Amygdala (tissue), 56 donors: ENCODE measurements around the gene ATAD3A.
"Not testable (repeated sequence)": the region's sequence is repeated elsewhere in the genome, so short reads cannot be mapped to it uniquely, and the experiment has no call there.

Experiments
- DNase-seq, 56 donors: peaks; one replicate each; lab custom pipeline; 2025; lab: John Stamatoyannopoulos, UW

ATAD3A gene

DNA sequence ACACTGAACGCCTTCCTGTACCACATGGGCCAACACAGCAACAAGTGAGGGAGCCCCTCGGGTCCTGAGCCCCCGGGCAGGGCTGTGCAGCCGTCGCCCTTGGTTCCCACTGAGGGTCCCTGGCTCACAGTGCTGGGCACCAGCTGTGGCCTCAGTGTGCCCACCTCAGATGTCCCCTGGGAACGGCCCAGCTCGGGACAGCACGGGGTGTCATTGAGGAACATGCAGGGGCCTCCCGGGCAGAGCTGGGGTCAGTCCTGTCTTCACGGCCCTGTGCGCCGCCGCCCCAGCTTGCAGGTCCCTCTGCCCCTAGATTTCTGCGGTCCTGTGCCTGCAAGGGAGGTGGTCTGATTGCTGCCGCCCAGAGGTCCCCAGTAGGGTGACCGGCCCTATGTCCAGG lies 22.7 kb upstream of the ATAD3A start:
- DNase-seq: no peak

DNA sequence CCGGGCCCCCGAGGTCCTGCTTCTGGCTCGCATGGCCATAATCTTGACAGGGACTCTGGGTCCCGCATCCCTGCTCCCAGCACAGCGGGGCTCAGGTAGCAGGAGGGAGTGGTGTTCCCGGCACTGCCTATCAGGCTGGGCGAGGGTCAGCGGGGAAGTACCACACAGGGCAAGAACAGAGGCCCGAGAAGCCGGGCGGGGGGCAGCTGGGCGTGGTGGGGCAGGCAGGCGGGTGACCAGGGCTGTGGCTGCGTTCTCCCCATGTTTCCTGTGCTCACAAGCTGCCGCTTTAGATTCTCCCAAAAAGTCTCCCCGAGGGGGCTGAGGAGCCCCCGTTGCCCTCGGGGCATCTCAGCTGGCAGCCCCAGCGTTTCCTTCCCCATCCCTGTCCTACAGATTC lies 22.1 kb upstream of the ATAD3A start:
- no peak for DNase-seq

DNA sequence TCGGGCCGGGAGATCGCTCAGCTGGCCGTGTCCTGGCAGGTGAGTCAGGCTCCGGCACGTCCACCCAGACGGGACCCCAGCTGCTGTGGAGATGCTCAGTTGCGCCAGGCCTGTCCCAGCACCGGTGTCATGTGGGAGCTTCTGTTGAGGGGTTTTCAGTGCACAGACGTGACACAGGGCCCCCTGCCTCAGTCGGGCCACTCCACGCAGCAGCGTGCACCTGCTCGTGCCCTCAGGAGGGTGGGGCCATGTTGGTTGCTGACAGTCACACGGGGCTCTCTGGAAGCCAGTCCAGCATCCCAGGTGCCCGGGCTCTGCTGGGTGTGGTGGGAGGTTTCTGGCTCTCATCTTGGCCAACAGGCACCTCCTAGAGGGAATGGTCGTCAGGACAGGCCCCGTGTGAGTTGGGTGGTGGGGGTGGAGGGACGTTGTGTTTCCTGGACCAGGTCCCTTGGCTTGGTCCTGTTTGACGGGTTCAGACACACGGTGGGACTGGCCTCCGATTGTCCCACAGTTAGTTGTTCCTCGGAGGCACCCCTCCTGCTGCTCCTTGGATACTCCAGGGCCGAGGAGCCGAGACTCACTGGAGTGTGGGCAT lies 21.2 kb upstream of the ATAD3A start:
- no peak for DNase-seq

DNA sequence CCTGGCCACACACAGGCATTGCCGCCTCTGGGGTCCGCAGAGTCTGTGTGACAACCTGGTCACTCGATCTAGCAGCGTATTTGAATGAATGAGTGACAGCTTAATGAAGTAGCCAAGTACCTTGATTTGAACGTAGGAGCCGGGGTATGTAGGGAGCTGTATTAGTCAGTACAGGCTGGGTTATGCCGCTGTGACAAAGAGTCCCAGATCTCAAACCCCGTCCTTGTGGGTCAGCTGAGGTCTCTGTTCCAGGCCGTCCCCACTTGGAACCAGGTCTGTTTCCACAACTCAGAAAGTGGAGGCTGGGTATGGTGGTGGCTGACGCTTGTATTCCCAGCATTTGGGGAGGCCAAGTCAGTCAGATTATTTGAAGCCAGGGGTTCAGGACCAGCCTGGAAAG lies 20.4 kb upstream of the ATAD3A start:
- DNase-seq: no peak

DNA sequence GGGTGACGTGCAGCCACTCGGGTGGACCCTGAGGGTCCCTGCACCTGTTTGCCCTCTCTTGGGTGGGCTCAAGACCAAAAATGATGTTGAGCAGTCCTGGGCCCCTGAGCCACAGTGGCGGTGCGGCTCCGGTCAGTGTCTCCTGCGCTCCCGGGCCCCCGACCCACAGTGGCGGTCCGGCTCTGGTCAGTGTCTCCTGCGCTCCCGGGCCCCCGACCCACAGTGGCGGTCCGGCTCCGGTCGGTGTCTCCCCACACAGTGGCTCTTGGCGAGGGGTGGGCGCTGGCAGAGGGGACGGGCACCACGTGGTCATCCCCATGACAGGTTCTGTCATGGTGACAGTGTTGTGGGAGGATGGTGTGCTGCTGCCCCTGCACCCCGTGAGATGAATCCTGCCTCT lies 17.7 kb upstream of the ATAD3A start:
- not testable (repeated sequence) for DNase-seq

DNA sequence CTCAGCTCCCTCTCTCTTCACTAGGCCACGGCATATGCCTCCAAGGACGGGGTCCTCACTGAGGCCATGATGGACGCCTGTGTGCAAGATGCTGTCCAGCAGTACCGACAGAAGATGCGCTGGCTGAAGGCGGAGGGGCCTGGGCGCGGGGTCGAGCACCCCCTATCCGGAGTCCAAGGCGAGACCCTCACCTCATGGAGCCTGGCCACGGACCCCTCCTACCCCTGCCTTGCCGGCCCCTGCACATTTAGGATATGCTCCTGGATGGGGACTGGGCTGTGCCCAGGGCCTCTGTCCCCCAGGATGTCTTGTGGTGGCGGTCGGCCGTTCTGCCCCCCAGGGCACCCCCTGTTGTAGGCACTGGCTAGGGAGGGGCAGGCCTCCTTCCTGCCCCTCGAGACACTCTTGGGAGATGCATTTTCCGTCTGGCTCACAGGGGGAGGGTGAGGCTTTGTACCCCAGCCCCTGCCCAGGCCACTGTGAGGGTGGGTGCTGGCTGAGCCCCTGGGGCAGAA lies 16.4 kb upstream of the ATAD3A start:
- DNase-seq: not testable (repeated sequence)

DNA sequence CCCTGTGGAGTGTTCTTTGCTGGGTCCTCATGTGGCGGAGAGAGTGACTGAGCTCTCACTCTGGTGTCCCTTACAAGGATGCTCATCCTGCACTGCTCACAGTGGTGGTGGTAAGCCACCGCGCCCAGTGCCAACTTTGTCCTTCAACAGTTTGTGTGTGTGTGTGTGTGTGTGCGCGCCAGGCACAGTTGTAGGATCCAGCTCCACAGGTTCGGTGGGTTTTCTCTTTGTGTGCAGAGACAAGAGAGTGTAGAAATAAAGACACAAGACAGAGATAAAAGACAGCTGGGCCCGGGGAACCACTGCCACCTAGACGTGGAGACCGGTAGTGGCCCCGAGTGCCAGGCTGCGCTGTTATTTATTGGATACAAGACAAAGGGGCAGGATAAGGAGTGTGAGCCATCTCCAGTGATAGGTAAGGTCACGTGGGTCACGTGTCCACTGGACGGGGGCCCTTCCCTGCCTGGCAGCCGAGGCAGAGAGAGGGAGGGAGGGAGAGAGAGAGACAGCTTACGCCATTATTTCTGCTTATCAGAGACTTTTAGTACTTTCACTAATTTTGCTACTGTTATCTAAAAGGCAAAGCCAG lies 7.1 kb upstream of the ATAD3A start:
- DNase-seq: peak in 40 of 56 donors; percentile 2 to 77 (median 20)

DNA sequence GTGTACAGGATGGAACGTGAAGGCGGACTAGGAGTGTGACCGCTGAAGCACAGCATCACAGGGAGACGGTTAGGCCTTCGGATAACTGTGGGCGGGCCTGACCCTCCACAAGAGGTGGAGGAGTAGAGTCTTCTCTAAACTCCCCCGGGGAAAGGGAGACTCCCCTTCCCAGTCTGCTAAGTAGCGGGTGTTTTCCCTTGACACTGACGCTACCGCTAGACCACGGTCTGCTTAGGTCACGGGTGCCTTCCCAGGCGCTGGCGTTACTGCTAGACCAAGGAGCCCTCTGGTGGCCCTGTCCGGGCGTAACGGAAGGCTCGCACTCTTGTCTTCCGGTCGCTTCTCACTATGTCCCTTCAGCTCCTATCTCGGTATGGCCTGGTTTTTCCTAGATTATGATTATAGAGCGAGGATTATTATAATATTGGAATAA lies 6.6 kb upstream of the ATAD3A start:
- peak in 30 of 56 donors; percentile 1 to 69 (median 16) for DNase-seq

DNA sequence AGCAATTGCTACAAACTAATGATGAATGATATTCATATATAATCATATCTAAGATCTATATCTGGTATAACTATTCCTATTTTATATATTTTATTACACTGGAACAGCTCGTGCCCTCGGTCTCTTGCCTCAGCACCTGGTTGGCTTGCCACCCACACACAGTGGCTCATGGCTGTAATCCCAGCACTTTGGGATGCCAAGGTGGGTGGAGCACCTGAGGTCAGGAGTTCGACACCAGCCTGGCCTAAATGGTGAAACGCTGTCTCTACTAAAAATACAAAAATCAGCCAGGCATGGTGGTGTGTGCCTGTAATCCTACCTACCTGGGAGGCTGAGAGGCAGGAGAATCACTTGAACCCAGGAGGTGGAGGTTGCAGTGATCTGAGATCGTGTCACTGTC lies 6.2 kb upstream of the ATAD3A start:
- not testable (repeated sequence) for DNase-seq

DNA sequence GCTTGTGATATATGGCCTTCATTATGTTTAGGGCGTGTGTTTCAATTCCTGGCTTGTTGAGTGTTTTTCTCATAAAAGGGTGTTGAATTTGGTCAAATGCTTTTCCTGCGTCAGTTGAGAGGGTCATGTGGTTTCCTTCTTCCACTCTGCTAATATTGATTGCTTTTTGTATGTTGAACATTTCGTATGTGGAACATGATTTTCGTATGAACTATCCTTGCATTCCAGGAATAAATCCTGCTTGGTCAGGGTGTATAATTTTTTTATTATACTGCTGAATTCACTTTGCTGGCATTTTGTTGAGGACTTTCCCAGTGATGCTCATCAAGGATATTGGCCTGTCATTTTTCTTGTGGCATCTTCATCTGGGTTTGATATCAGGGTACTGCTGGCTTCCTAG lies 4.7 kb upstream of the ATAD3A start:
- DNase-seq: no peak

DNA sequence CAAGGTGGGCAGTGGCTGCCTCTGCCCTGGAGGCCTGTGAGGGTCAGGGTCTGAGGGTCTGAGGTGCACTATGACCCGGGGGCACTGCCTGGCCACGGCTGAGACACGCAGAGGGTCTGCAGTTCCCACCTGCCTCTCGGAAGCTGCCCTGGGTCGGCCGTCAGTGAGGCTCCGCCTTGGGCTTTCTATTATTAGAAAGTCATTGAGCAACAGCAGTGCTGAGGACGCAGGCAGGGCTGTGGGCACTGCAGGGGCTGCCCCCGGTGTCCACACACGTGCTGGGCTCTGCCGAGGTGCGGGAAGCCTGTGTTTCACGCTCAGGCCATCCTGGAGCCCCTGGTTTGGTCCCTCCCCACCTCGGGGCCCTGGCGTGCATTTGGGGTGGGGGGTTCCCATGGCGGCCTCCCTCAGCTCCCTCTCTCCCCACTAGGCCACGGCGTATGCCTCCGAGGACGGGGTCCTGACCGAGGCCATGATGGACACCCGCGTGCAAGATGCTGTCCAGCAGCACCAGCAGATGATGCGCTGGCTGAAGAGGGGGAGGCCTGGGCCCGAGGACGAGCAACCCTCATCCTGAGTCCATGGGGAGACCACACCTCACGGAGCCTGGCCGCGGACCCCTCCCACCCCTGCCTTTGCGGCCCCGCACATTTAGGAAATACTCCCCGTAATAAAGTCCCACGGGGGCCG lies 3.0 kb upstream of the ATAD3A start:
- DNase-seq: not testable (repeated sequence)

DNA sequence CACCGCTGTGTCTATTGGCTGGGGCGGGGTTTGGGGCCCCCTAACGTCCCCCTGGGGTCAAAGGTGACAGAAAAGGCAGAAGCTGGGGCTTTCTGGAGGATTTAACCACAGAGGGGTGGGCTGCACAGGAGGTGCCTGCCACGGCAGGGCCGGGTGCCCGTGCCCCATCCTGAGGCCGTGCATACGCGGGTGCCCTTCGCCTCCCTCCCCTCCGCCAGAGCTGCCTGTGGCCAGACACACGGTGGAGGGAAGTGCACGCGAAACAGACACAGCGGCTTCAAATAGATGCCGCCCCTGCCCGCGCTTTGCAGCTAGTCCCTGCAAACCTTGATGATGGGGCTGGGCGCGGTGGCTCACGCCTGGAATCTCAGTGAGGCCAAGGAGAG lies 2.5 kb upstream of the ATAD3A start:
- DNase-seq: not testable (repeated sequence)

DNA sequence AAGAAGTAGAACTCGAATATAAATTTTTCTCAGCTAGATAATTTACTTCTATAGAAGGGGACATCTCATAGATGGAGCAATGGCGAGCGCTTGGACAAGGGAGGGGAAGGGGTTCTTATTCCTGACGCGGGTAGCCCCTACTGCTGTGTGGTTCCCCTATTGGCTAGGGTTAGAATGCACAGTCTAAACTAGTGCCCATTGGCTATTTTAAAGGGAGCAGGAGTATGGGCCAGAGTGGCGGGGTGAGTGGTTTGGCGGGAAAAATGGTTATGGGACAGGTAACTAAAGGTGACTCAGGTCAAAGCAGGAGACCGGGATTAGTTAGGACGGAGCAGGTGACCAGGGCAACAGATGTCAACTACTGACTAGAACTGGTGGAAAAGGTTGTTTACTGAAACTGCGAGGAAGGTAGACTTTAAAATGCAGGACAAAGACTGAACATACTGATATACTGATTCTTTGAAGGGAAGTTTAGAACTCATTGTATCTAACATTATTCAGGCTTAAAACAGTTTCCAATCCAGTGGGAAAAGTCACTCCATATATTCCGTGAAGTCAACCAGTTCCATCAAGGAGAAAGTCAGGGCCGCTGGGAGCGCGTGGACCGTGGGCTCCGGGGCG lies 940 bp upstream of the ATAD3A start:
- DNase-seq: no peak

DNA sequence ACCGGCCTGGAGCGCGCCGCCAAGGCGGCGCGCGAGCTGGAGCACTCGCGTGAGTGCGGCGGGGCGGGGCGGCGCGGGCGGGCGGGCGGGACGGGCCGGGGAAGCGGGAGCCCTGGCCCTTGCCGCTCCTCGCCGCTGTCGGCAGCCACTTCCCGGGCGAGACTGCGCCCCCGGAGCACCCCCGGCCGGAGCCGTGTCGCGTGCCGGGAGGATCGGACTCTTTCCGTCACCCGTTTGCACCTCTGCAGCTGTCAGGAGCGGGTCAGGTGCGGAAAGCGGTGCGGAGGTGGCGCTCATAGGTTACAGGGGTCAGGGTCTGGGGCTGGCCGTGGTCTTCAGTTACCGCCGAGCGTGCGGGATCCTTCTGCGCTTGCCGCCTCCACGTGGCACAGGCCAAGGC lies 463 bp downstream of the ATAD3A start:
- not testable (repeated sequence) for DNase-seq

DNA sequence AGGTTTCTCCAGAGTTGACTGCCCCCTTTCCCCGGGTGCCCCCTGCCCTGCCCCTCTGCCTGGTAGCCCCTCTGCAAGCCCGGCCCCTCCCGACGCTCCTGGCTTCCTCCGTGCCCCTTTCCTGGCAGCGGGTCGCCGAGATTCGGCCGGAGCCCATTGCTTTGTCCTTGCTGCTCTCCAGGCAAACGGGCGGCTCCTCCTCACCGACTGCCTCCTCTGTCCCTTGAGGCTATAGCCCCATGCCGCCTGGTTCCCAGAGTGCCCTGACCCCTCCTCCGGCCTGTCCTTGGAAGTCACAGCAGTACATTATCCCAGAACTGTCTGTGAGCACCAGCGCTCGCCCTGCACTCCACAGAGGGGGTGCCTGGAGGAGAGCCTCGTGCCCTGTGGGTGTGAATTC lies 1.7 kb downstream of the ATAD3A start:
- DNase-seq: not testable (repeated sequence)

DNA sequence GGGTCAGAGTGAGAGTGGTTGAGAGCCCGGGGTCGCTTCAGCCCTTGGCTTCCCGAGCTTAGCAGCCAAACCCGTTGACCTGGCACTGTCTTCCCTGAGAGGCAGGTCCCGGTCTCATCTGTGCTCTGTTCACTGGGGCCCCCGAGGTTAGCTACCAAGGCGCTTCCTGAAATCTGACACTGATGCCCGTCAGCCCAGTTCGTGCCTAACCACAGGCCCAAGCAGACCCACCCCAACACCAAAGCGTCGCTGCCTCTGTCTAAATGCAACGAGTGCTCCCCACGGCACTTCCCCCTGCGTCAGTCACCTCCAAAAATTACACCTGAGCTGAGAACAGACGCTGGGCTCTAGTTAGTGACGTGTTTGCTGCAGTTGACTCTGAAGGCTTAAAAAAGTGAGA lies 2.4 kb downstream of the ATAD3A start:
- not testable (repeated sequence) for DNase-seq

DNA sequence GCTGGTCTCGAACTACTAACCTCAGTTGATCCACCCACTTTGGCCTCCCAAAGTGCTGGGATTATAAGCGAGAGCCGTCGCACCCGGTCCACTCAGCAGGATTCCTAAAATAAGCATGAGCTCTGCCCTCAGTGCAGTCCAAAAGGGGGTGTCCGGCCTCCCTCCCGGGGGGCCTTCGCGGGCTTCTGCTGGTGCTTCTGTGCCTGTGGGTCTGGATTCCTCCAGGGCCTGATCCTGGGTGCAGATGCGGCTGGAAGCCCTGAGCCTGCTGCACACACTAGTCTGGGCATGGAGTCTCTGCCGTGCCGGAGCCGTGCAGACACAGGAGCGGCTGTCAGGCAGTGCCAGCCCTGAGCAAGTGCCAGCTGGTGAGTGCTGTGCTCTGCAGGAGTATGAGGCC lies 5.0 kb downstream of the ATAD3A start:
- DNase-seq: not testable (repeated sequence)

DNA sequence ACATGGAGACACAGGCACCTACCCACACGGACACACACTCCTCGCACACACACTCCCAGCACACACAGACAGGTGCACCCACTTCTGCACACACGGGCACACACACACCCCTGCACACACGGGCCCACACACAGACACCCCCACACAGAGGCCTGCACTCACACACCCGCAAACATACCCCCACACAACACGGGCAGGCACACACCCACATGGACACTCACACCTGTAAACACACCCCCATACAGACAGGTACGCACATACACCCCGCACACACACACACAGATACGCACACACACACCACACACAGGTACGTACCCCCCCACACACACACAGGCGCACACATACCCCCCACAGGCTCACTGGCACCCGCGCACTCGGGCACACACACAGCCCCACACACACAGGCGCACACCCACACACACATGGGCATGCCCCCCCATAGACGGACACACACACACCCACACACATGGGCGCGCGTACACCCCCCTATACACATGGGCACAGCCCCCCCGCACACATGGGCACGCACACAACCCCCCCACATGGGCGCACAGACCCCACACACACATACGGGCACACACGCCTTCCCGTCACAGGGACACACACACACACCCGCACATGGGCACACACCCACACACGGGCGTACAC lies 6.1 kb downstream of the ATAD3A start:
- DNase-seq: no peak

DNA sequence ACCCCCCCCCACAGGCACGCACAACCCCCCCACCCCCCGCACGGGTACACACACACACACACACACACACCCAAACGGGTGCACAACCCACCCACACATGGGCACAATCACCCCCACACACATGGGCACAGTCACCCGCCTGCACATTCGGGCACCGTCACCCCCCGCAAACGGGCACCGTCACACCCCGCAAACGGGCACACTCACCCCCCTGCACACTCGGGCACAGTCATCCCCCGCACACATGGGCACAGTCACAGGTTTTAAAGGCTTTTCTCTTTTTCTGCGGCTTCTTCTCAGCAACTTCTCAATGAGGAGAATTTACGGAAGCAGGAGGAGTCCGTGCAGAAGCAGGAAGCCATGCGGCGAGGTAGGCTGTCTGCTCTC lies 6.7 kb downstream of the ATAD3A start:
- DNase-seq: not testable (repeated sequence)

DNA sequence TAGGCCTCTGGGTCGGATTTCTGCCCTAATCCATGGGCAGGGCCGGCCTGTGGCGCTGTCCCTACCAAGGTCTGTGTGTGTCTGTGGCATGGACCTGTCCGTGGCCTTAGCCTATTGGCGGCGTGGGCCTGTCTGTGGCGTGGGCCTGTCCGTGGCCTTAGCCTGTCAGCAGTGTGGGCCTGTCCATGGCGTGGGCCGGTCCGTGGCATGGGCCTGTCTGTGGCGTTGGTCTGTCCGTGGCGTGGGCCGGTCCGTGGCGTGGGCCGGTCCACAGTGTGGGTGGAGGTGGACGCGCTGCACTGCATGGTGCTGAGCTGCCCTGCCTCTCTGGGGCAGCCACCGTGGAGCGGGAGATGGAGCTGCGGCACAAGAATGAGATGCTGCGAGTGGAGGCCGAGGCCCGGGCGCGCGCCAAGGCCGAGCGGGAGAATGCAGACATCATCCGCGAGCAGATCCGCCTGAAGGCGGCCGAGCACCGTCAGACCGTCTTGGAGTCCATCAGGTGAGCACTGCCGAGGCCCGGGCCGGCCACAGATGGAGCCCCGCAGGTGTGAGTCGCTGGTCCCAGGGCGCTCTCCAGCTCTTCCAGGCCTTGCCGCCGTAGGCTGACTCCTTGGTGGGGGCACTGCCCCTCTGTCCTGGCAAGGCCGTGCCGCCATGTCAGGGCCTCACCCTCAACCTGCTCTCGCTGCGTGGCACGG lies 8.0 kb downstream of the ATAD3A start:
- DNase-seq: not testable (repeated sequence)
